Measurements from ENCODE around the gene NAV3.
A peak's percentile ranks its signal among the peaks of the same experiment; 100 is the strongest.
"Not testable (repeated sequence)": the region's sequence is repeated elsewhere in the genome, so short reads cannot be mapped to it uniquely, and the experiment has no call there.

Gene NAV3

DNA sequence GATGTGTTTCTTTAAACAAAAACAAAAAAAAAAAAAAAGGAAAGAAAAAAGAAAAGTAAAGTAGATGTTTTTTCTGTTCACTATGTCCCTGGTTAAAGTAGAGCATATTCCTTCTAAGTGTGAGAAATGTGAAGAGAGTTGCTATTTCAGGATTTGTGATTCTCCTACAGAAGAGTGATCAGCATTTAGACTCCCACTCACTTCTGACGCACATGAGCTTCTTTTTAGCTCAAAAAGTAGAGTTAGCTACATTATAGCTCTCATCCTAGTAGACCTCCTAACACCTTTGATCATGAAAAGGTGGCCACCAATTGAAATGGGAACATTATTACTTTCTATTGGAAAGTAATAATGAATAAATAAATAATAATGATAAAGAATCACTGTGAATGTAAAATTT lies 368.2 kb downstream of the NAV3 start:
- DNase-seq, result no peak

DNA sequence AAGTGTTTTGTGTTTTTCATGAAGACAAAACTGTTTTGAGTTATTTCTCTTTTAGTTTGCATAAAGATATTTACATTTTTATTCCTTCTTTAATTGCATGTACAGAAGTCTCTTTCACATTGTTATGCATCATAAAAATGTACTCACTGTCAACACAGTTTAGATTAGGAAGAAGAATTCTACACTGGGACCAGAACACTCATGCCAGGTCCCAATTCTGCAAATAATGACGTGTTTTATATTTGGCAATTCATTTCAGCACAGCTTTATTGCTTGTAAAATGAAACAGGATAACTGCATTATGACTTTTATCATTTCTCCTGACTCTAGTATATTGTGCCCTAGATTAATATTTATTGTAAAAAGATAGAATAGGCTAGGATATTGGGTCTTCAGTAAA lies 369.2 kb downstream of the NAV3 start:
- no peak for DNase-seq

DNA sequence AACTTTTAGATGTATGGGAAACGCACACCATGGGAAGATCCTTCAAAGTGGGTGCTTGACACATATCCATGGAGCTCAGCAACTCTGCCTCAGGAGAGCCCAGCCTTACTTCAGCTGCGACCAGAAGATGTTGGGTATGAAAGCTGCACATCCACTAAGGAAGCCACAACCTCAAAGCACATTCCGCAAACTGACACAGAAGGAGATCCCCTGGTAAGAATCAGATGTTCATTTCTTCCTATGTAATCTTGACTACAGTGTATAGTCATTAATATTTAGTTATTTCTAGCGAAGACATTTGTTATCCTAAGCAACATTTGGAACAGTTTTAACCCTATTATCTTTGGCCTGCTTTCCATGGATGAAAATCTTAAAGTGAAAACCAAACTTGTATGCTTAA lies 374.2 kb downstream of the NAV3 start:
- no peak for DNase-seq

DNA sequence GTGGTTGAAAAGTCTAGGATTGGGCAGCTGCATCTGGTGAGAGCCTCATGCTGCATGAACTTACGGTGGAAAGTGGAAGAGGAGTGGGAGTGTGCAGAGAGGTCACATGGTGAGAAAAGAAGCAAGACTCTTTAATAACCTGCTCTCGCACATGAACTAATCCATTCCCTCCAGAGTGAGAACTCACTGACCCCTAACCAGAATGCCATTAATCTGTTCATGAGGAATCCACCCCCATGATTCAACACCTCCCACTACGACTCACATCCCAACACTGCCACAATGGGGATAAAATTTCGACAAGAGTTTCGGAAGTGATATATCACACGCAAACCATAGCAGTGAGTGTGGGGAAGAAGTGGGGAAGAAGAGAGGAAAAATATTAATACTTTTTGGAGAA lies 377.4 kb downstream of the NAV3 start:
- no peak for DNase-seq

DNA sequence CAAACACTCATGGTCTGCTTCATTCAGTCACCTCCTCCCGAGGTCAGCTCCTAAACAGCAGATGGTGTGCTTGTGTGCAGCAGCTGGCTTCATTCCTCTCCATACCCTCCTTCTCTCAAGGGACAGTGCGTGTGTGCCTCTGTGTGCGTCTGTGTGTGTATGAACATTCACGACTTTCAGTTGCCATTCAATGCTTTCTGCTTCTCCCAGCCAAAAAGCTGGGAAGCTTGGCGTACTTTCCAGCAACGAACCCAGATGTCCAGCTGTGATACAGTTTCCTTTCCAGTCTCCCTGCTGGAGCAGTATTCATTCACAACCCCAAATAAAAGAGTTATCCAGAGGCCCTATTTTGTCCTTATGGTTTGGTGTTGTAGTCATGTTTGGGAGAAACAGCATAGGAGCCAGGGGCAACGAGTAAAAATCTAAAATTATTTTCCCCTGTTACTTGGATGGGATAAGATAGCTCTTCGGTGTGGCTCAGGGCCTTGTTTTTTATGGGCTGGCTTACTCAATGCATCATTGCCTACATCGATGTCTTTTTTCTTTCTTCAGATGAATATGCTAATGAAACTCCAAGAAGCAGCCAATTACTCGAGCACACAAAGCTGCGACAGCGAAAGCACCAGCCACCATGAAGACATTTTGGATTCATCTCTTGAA lies 379.3 kb downstream of the NAV3 start:
- DNase-seq, result peak; percentile 98

DNA sequence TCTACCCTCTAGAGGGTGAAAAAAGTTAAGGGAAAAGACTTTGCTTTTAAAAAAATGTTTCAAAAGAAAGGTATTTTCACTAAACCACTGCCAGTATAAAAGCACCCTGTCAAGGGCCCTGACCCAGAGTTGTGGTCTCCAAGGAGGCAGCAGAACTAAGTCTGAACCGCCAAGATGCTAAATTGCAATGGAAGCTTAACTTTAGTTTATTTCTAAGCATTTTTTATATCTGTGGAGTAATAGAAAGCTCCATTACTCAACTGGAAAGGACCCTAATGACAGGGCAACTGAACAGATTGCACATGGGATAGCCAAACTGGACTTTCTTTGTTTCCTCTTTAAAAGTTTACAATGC lies 379.8 kb downstream of the NAV3 start:
- no peak for DNase-seq

DNA sequence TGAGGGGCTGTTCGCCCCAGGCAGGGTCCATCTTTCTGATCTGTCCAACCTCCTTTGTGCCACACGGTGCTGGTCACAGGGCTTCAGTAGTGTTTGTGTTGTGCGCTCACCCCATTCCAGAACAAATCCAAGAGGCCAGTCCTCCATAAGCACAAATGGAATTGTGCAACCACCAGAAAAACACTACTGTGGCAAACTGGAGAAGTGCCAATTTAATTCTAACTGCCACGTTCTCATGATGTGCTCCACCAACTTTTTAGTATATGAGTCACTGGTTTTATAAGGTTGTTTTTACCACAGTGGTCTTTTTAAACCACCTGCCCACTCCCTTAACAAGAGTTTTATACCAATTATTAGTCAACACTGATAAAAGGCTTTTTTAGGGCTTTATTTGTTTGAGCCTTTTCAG lies 380.2 kb downstream of the NAV3 start:
- peak; percentile 51 for DNase-seq

DNA sequence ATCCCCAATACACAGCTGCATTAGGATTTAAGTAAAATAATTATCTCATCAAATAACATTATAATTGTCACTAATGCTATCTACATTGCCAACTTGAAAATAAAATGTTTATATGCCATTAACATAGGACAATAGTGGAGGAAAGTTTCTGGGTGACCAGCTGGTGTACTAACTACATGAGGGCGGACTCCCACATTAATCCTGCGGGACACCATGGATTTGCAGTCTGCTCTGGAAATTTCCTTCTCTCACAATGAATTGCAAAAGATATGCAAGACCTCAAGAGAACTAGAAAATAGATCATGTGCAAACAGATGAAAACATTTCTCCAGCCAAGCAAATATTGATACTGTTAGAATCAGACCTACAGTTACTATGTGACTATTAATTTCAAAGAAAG lies 390.1 kb downstream of the NAV3 start:
- no peak for DNase-seq

DNA sequence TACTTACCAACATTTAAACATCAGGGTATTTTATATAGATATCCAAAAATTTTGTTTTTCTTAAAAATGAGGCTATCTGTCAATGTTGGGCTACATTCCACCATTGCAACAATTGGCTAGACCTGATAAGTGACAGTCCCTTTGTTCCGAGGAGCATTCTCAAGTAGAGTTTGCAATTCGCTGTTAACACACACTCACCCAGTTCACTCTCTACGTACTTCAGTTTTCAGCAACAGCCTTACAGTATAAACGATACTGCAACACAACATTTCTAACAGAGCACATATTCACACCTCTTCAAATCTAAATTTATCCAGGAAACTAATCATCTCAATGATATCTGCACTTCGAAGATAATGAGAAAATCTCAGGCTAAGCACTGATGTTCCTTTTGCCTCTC lies 393.5 kb downstream of the NAV3 start:
- no peak for DNase-seq

DNA sequence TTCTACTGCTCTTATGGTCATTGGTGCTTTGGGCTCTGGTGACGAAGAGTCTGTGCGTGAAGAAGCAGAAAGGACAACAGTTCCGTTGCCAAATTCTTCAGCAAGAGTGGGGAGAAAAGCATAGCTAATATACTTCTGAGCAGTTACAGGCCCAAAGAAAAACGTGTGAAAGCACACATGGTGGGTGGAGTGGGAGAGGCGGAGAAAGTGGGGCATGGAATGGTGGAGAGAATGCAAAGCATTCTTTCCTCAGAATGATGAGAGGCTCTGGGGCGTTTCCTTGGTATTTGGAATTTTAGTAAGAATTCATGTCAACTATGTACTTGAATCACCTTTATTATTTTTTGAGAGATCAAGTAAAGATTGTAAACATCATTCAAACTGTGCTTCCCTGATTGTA lies 396.1 kb downstream of the NAV3 start:
- no peak for DNase-seq

DNA sequence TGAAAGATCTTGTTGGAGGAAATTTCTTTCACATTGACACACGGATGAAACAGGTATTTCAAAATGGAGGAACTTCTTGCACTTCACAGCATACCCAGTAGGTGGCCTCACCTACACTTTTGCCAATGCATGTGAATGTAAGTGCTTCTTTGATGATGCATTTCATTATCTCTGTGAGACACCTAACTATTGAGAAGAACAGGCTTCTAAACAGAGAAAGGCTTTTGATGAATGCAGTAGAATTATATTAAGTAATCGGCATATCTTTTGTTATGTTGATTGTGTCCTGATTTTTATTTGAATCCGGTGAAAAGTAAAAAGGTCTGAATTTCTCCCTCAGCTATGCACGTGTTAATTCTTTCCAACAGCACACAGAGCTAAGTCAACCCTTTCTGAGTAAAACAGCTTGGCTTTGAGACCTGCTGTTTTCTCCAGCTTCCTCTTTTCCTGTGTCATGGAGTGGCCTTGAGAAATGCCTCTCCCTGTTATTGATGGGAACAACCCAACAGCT lies 399.0 kb downstream of the NAV3 start:
- DNase-seq, result no peak

DNA sequence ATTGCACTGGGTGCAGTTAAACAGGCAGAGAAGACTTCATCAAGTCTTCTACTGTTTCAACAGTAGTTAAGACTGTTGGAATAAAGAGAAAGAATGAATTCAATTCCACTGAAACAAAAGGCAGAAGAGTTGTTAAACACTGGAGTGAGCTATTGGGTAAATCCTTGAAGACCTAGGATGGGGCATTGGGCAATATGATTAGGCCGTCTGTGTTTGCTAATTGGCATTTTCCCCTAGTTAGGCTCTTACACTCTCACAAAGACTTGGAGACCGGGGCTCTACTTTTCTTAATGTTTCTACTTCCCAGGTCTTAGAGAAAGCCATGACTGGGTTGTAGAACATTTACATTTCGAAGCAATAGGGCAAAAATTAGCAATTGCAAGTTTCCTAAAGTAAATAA lies 402.1 kb downstream of the NAV3 start:
- no peak for DNase-seq

DNA sequence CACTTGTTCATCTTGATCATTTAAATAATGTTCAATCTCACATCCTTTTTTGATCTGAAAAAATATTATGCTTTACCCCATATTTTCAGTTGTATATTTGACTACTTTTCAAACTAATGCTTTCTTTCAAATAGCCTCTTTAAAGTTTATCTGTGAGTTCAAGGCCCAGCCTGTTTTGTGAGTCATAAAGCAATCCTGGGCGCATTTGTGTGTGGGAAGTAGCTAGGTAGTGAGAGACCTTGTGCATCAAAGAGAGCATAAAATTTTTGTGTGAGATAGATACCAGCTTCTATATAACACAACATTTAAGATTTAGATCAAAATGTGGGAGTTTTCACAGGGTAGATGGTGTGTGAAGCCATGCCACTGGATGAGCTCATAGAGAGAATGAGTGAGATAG lies 405.6 kb downstream of the NAV3 start:
- no peak for DNase-seq

DNA sequence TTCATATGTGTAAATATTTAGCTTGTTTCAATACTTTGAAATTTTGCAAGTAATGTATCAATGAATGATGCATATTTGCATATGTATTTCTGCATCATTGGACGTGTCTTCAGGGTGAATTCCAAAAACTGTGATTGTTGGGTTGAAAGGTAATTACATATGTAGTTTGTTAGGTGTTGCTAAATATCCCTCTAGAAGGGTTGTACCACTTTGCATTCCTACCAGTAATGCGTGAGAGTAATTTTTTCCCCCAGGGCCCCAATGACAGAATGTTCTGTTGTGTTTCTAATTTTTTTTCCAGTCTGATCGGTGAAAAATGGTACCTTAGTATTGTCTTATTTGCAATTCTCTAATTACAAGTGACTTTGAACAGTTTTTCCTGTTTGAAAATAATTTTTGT lies 408.9 kb downstream of the NAV3 start:
- no peak for DNase-seq

DNA sequence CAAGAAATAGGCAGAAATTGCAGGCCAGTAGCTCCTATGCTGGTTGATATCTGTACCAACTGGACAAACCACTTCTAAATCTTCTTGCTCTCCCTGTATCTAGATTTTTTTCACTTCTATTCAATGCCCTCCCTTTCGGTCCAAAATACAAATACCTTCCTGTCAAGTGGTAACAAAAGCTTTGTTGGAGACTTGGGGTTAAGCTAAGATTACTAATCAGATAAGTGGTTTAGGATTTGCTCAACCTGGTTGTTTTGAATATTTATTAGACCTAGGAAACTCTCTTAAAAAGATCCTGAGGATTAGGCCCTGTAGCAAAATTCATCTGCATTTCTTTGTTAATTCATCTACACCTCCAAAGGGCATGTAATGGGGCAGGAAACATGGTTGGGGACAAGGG lies 410.1 kb downstream of the NAV3 start:
- DNase-seq, result no peak

DNA sequence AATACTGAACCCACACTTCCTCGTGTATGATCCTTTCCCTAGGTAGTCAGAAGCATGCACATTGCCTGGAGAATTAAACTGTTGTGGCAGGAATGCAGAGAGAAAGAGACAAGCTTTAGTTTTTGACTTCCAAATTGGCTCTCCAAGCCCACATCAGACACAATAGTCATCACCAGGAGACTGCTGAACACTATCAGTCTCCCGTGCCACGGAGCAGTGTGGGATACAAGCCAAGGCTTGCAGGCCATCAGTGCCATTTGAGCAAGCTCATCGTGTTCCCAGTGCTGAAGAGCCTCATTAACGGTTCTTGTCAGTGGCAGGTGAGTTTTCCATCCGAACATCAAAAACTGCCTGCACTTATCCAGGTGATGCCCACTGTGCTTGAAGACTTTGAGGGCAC lies 410.8 kb downstream of the NAV3 start:
- DNase-seq, result no peak

DNA sequence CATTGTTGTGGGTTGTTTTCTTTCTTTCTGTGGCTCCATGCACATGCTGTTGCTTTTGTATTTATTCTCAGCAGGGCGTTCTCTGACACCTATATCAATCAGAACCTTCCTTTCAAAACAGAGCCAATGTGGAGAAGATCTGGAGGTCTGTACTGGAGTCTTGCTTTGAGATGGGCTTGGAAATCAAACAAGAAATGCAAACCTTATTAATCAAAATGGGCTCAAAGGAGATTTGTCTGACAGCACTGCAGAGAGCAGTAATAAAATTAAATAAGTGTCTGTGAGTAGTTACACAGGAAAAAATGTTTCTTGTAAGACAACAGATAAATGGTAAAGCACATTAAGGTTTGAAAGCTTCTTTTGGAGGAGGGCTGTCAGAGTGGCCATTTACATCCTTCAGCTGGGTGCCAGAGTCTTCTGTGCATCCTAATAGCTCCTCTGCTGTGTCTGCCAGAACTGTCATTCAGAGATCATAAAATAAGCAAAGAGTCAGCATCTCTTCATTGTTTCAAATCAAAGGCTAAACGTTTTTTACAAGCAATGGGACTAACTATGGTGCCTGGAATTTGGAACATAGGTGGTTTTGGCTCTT lies 414.3 kb downstream of the NAV3 start:
- DNase-seq, result no peak

DNA sequence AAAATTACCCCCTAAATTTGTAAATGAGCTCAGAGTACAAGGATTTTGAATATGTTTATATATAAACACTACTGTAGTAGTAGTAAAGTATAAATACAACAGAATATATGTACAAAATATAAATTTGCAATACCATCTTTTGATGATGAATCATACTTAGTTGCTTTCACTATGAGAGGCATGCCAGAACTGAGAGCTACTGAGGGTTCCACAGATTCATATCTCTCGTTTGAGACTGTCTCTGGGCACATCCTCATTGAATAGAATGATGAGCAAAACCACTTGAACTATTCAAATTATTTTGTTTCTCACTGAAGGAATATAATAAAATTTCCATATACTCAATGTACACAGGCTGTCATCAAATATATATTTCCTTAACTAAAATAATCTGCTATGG lies 417.6 kb downstream of the NAV3 start:
- no peak for DNase-seq

DNA sequence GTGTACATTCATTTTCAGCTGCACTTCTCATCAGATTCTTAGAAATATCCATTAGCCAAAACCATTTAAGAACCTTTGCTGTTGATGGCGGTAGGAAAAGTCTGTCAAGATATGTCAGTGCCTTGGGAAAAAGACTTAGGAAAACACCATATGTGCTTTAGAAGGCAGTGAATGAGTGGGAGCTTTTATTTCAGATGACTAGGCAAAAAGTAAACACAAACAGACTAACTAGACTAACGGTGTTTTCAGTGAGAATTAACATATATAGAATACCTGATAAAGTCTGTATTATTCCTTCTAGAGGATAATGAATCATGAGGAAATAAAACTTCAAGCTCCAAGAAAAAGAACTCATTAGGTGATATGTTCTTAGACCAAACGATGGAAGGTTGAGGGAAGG lies 418.9 kb downstream of the NAV3 start:
- no peak for DNase-seq

DNA sequence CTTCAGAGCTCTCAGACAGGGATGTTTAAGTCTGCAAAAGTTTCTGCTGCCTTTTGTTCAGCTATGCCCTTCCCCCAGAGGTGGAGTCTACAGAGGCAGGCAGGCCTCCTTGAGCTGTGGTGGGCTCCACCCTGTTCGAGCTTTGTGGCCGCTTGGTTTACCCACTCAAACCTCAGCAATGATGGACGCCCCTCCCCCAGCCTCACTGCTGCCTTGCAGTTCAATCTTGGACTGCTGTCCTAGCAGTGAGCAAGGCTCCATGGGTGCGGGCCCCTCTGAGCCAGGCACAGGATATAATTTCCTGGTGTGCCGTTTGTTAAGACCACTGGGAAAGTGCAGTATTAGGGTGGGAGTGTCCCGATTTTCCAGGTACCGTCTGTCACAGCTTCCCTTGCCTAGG lies 427.0 kb downstream of the NAV3 start:
- not testable (repeated sequence) for DNase-seq

DNA sequence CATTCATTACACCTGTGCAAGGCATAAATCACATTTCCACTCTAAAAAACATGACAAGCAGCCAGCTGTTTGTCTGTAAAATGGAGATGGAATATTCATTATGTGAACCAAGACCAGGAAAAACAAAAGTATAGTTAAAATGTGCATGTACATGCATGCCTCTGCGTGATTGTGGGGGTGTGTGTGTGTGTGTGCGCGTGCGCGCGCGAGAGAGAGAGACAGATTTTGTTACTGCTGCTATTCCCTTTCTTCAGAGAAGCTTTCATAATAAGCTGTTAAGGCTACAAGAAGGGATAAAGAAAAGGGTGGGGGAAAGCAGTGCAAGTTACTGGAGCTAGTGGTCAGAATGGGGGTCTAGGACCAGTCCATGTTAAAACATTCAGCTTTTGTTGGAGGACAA lies 430.3 kb downstream of the NAV3 start:
- DNase-seq, result no peak

DNA sequence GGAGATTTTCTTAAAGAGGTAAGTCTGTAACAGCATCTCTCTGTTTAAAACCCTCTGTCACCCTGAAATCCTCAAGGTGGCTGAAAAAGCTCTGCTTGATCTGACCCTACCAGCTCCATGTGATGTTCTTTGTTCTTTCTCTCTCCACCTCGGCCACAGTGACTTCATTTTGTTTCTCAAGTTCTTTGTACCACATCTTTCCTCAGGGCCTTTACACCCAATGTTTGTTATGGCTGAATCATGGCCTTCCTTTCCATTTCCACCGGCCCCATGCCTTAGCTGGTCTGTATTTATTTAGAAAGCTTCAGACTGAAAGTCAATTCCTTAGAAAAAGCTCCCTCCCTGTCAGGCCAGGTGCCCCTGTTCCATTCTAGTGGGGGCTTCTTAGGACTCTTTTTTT lies 431.2 kb downstream of the NAV3 start:
- DNase-seq, result no peak
